Testis (tissue), 3 donors: ENCODE results near the gene HIPK4. TPM values are rescaled to one million over a fixed set of nuclear protein-coding genes. Genes with fewer than 3 reads are reported as not detected.

Experiments
- DNase-seq: peaks from one replicate; pipeline ENCODE4 v3.0.0-alpha.2; 2019
- H3K27ac ChIP-seq, 2 donors: fragments of 200-600 bp; sonication (generic); one replicate each; pipeline ENCODE4 v1.5.1; 2019
- H3K27me3 ChIP-seq: fragments of 200-600 bp; sonication (generic); one replicate; pipeline ENCODE4 v1.5.1; 2019
- H3K36me3 ChIP-seq: fragments of 200-600 bp; sonication (generic); one replicate; pipeline ENCODE4 v1.5.1; 2017; ENCODE audit warnings: low read depth; ENCODE audit errors: missing control alignments
- H3K4me1 ChIP-seq: fragments of 200-600 bp; sonication (generic); one replicate; pipeline ENCODE4 v1.5.1; 2019
- H3K4me3 ChIP-seq, 2 donors: fragments of 200-600 bp; sonication (generic); one replicate each; pipeline ENCODE4 v1.5.1; 2017 to 2019
- H3K9me3 ChIP-seq: fragments of 200-600 bp; sonication (generic); one replicate; pipeline ENCODE4 v1.5.1; 2017
- CTCF ChIP-seq, 3 experiments: fragments of 450-650 bp in 2 of 3; fragments of 200-600 bp in 1 of 3; sonication (generic) in 1 of 3; IDR thresholded peaks; one replicate each; pipeline ENCODE4 v1.5.1; 2016 to 2019; ENCODE audit warnings: antibody characterized with exemption in 3 of 3, mild to moderate bottlenecking in 2 of 3, moderate library complexity in 1 of 3
- POLR2A ChIP-seq: fragments of 450-650 bp; IDR thresholded peaks from one replicate; pipeline ENCODE4 v1.6.1; 2017; ENCODE audit warnings: antibody characterized with exemption, mild to moderate bottlenecking, moderate library complexity
- WGBS, 2 donors: methylation state at CpG; one replicate each; pipeline ENCODE4 v1.1.5; 2018; 5-methylcytosine and 5-hydroxymethylcytosine counted together
- intact Hi-C: fragments of 100-400 bp; cut with DNase I; formaldehyde crosslinking; loops from one replicate; pipeline ENCODE4 v1.15.1; 2023; ENCODE audit warnings: low total_unique reads
- polyA plus RNA-seq: library from polyadenylated mRNA; stranded (reverse); fragments of 350-450 nt; fragmentation: Illumina TruSeq; extraction: RNeasy Lipid Tissue Mini Kit (QIAGEN cat#74804); gene quantifications from one replicate; pipeline ENCODE4 v1.2.3, GENCODE V29; 2014; ENCODE audit warnings: low read depth, low replicate concordance; ENCODE audit not compliant: insufficient read depth
- total RNA-seq, 2 donors: library from RNA; depleted of rRNA; stranded (reverse); fragments of >200 nt; gene quantifications; one replicate each; pipeline ENCODE4 v1.2.3, GENCODE V29; 2016

HIPK4 gene
- total and polyA plus RNA-seq, 3 donors from 2014 or later: 13.7 to 32.8 (median 30.3) TPM

DNA sequence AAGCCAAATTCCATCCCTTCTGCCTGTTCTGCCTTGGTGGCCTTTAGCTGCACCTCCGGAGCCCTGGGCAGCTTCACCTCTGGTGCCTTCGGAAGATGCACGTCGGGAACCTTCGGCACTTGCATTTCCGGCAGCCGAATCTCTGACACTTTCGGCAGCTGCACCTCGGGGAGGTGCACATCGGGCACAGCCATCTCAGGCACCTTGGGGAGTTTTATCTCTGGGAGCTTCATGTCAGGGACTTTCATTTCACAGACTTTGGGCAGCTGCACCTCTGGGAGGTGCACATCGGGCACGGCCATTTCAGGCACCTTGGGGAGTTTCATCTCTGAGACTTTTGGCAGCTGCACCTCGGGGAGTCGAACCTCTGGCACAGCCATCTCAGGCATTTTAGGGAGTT lies 6.0 kb upstream of the HIPK4 start:
- Histone ChIP-seq H3K27ac (no peak overlapping the region), H3K4me3 (no peak overlapping the region), H3K9me3 (no peaks in the 10 kb centered on the region), H3K27me3 (no peaks in the 10 kb centered on the region), H3K4me1 (peaks cover 10% of the 10 kb centered on the region), H3K36me3 (no peaks in the 10 kb centered on the region)
- 87 to 91% methylated on average over 8 to 14 of the region's 14 CpGs for WGBS, 2 donors
- no peak for DNase-seq
- intact Hi-C loops: no loop called here
- no peak for TF ChIP-seq POLR2A
- TF ChIP-seq CTCF (IDR thresholded peaks at IDR 0.05): no peak

DNA sequence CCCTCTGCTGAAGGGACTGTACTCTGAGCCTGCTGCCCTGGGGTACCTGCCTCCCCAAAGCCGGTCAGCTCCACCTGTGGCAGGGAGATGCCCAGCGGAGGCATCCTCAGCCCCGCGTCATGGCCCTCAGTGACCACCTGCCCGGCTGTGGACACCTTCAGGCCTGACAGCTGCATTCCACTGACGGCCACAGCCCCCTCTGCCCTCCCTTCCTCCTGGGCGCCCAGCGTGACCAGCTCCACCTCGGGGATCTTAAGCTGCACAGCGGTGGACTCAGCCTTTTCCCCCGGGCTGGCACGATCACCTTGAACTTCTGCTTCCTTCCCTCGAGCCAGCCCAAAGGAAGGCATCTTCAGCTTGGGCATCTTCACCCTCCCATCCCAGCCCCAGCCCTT lies 4.8 kb upstream of the HIPK4 start:
- H3K9me3 ChIP-seq: no peaks in the 10 kb centered on the region
- no peak overlapping the region for H3K4me3 ChIP-seq
- H3K4me1 ChIP-seq: peaks cover 10% of the 10 kb centered on the region
- no peaks in the 10 kb centered on the region for H3K27me3 ChIP-seq
- 82 to 83% methylated on average over 8 to 12 of the region's 13 CpGs for WGBS, 2 donors
- H3K27ac ChIP-seq: no peak overlapping the region
- H3K36me3 ChIP-seq: no peaks in the 10 kb centered on the region
- TF ChIP-seq CTCF (IDR thresholded peaks at IDR 0.05) (no peak), POLR2A (no peak)
- intact Hi-C loops: no loop called here
- DNase-seq: no peak

- no peak overlapping the region for H3K4me3 ChIP-seq
- H3K27ac ChIP-seq: no peak overlapping the region
- peaks cover 10% of the 10 kb centered on the region for H3K4me1 ChIP-seq
- intact Hi-C loops: no loop called here
- H3K27me3 ChIP-seq: no peaks in the 10 kb centered on the region
- WGBS, 2 donors: 93 to 94% methylated on average over 19 to 41 of the region's 41 CpGs
- DNase-seq: no peak
- no peaks in the 10 kb centered on the region for H3K9me3 ChIP-seq
- TF ChIP-seq CTCF (IDR thresholded peaks at IDR 0.05) (no peak), POLR2A (no peak)
- H3K36me3 ChIP-seq: no peaks in the 10 kb centered on the region
Measured at GRCh38 chr19:40393894-40394815, 4.2 kb upstream of the HIPK4 start.

GRCh38 chr19:40392894-40393517 lies 3.0 kb upstream of the HIPK4 start:
- no peaks in the 10 kb centered on the region for H3K36me3 ChIP-seq
- H3K4me3 ChIP-seq: no peak overlapping the region
- no peak for DNase-seq
- 27 to 36% methylated on average over 9 of the region's 9 CpGs for WGBS, 2 donors
- no peaks in the 10 kb centered on the region for H3K9me3 ChIP-seq
- intact Hi-C loops: no loop called here
- no peak overlapping the region for H3K27ac ChIP-seq
- TF ChIP-seq POLR2A (no peak), CTCF (IDR thresholded peaks at IDR 0.05) (no peak)
- peaks cover 10% of the 10 kb centered on the region for H3K4me1 ChIP-seq
- H3K27me3 ChIP-seq: no peaks in the 10 kb centered on the region
